Spleen (tissue), 11 donors: ENCODE data around the gene DNAJA3. TPM values are rescaled to one million over a fixed set of nuclear protein-coding genes. Genes with fewer than 3 reads are reported as not detected.
A peak's percentile ranks its signal among the peaks of the same experiment; 100 is the strongest.

ENCODE experiments used
- DNase-seq: peaks from one replicate; pipeline ENCODE4 v3.0.0-alpha.2; 2020
- H3K27ac ChIP-seq, 8 donors: fragments of 200-600 bp; sonication (generic) in 7 of 8; 1 replicate in 4 of 8; 2 replicates in 4 of 8; pipeline versions ENCODE4 v1.5.0 to v1.8.0; 2016 to 2021; ENCODE audit warnings: inconsistent platforms in 4 of 8, mild to moderate bottlenecking in 4 of 8, moderate library complexity in 1 of 8
- H3K27me3 ChIP-seq, 7 donors: fragments of 200-600 bp; sonication (generic) in 6 of 7; replicated peaks in 1 of 7; 1 replicate in 4 of 7; 2 replicates in 3 of 7; pipeline versions ENCODE4 v1.5.0 to v1.8.0; 2016 to 2021; ENCODE audit warnings: inconsistent platforms in 3 of 7, mild to moderate bottlenecking in 1 of 7
- H3K36me3 ChIP-seq, 6 donors: fragments of 200-600 bp; sonication (generic) in 5 of 6; 1 replicate in 4 of 6; 2 replicates in 2 of 6; pipeline versions ENCODE4 v1.5.0 to v1.8.0; 2016 to 2021; ENCODE audit warnings: inconsistent platforms in 2 of 6
- H3K4me1 ChIP-seq, 6 donors: fragments of 200-600 bp; sonication (generic) in 5 of 6; 1 replicate in 3 of 6; 2 replicates in 3 of 6; pipeline versions ENCODE4 v1.5.0 to v1.8.0; 2016 to 2021; ENCODE audit warnings: inconsistent platforms in 3 of 6
- H3K4me3 ChIP-seq, 8 donors: fragments of 200-600 bp; sonication (generic) in 7 of 8; 1 replicate in 4 of 8; 2 replicates in 4 of 8; pipeline versions ENCODE4 v1.5.0 to v1.8.0; 2016 to 2021; ENCODE audit warnings: inconsistent platforms in 4 of 8, mild to moderate bottlenecking in 4 of 8, moderate library complexity in 2 of 8
- H3K9me3 ChIP-seq, 8 donors: fragments of 200-600 bp; sonication (generic) in 7 of 8; 1 replicate in 4 of 8; 2 replicates in 4 of 8; pipeline versions ENCODE4 v1.5.0 to v1.8.0; 2016 to 2021; ENCODE audit warnings: inconsistent platforms in 4 of 8
- POLR2A ChIP-seq, 3 donors: fragments of 450-650 bp; IDR thresholded peaks; one replicate each; pipeline ENCODE4 v1.5.1; 2017; ENCODE audit warnings: antibody characterized with exemption in 3 of 3, mild to moderate bottlenecking in 1 of 3
- POLR2AphosphoS5 ChIP-seq, 3 donors: sonication (generic); formaldehyde crosslinking; IDR thresholded peaks; one replicate each; pipeline ENCODE4 v1.5.1; 2017; ENCODE audit warnings: antibody characterized with exemption in 3 of 3
- WGBS, 5 donors: extraction: QIAGEN DNeasy Blood & Tissue Kit in 3 of 5; methylation state at CpG; one replicate each; pipeline versions ENCODE4 v1.1.5 to v1.1.7; 2013 to 2018; 5-methylcytosine and 5-hydroxymethylcytosine counted together
- intact Hi-C: fragments of 100-400 bp; cut with DNase I; formaldehyde crosslinking; loops from one replicate; pipeline ENCODE4 v1.15.0; 2023; ENCODE audit warnings: low total_unique reads
- polyA plus RNA-seq, 3 donors: library from polyadenylated mRNA; stranded (reverse); fragments of 200-250 nt; gene quantifications; one replicate each; pipeline ENCODE4 v1.2.1, GENCODE V29; 2013
- total RNA-seq, 7 donors: library from RNA; depleted of rRNA in 3 of 7; stranded (reverse); fragments of >200 nt in 3 of 7; fragmentation: NEBNext Ultra II Directional in 4 of 7; extraction: Animal tissue kit (Norgen Biotek cat#: 25700) in 4 of 7; gene quantifications; one replicate each; pipeline versions ENCODE4 v1.1.0 to v1.2.1, GENCODE V29; 2016 to 2021
- TF ChIP-seq, protein P1 (sequence below), 11 experiments: fragments of 200-600 bp in 7 of 11; fragments of 450-650 bp in 4 of 11; sonication (generic) in 4 of 11; IDR thresholded peaks in 8 of 11; conservative IDR thresholded peaks in 3 of 11; 1 replicate in 7 of 11; 2 replicates in 4 of 11; pipeline versions ENCODE4 v1.4.0 to v1.8.0; 2016 to 2021; ENCODE audit warnings: antibody characterized with exemption in 11 of 11, inconsistent platforms in 4 of 11, mild to moderate bottlenecking in 1 of 11
- donor health status: healthy with polysubstance abuse.
- donor health status: DM: no; HTN: no; CAD: no; lungs with moderate emphysema.
- donor health status: DM: no; HTN: no; CAD: no.
- donor health status: Bipolar disorder and iron deficiency.
- donor health status: healthy.
- donor health status: DM: no; HTN: no; CAD: no.
- donor health status: DM: yes; HTN: yes; CAD: no.

Gene DNAJA3
- total and polyA plus RNA-seq, 10 donors, result 16.9 to 47.6 (median 35.3) TPM

DNA sequence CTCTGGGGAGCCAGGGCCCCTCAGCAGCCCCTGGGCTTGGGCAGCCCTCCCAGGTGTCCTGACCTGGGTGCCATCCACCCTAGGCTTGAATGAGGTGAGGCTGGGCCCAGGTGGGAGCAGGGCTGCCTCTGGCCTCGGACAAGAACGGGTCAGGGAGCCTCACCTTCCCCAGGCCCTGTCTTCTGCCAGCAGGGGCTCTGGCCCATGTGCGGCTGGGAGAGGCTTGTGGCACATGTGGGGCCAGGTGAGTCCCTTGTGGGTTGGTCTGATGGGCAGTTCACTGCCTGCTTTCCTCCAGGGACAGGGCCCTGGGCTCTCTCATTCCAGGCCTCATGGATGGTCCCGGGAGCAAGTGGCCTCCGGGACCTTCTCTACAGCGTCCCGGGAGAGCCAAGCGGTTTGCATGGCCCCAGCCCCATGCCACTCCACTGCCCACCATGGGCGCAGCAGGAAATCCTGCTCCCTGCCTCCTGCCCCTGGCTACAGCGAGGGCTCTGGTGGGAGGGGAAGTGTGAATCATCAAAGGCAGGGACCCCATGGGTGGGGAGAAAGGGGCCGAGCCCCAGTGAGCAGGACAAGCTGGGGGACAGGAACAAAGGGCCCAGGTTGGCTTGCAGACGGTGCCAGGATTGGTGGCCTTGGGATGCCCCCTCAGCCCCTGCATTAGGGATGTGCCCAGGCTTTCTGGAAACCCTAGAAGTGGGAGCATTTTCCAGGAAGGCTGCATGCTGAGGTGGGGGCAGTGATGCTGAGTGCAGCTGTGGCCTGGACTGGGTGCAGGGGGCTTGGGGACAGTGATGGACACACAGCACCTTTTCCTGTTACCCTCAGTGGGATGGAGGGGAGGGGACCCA, 41.9 kb upstream of the DNAJA3 start:
- Histone ChIP-seq H3K9me3 (no peaks in the 10 kb centered on the region), H3K27ac (peak overlapping the region in 4 of 8 donors; percentile 2 to 69 (median 26)), H3K27me3 (no peaks in the 10 kb centered on the region), H3K36me3 (peaks cover 0 to 100% (median 89%) of the 10 kb centered on the region in 6 donors), H3K4me3 (no peak overlapping the region), H3K4me1 (peaks cover 0 to 83% (median 26%) of the 10 kb centered on the region in 6 donors)
- intact Hi-C loops, result no loop called here
- TF ChIP-seq POLR2A (IDR thresholded peaks at IDR 0.05) (no peak), POLR2AphosphoS5 (IDR thresholded peaks at IDR 0.05) (peak in 1 of 3 donors; percentile 59)
- TF ChIP-seq, protein P1, sequence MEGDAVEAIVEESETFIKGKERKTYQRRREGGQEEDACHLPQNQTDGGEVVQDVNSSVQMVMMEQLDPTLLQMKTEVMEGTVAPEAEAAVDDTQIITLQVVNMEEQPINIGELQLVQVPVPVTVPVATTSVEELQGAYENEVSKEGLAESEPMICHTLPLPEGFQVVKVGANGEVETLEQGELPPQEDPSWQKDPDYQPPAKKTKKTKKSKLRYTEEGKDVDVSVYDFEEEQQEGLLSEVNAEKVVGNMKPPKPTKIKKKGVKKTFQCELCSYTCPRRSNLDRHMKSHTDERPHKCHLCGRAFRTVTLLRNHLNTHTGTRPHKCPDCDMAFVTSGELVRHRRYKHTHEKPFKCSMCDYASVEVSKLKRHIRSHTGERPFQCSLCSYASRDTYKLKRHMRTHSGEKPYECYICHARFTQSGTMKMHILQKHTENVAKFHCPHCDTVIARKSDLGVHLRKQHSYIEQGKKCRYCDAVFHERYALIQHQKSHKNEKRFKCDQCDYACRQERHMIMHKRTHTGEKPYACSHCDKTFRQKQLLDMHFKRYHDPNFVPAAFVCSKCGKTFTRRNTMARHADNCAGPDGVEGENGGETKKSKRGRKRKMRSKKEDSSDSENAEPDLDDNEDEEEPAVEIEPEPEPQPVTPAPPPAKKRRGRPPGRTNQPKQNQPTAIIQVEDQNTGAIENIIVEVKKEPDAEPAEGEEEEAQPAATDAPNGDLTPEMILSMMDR (IDR thresholded peaks at IDR 0.05 in 8 of 11, conservative IDR thresholded peaks at IDR 0.05 in 3 of 11), result no peak
- DNase-seq, result no peak
- 75 to 88% (median 80%) methylated on average over 10 to 12 of the region's 12 CpGs for WGBS, 5 donors

DNA sequence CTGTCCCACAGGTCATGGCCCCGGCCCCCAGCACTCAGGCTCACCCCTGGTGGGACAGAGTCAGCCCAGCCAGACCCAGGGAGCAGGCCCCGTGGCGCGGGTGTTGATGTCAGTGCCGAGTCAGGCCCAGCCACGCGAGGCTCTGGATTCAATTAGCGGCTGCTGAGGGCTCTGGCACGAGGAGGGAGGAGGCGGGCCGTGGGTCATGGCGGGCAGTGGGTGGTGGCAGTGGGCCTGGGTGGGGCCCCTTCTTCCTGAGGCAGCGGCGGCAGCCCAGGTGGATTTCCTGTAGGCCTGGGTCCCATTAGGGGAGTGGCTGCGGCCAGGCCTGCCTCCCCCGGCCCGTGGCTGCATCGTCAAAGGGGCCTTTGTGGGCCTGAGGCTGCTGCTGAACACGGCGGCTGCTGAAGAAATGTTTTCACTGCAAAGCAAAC, 41.1 kb upstream of the DNAJA3 start:
- H3K27ac ChIP-seq, result peak overlapping the region in 3 of 8 donors; percentile 24 to 69 (median 28)
- 70 to 81% (median 71%) methylated on average over 8 to 20 of the region's 20 CpGs for WGBS, 5 donors
- peaks cover 0 to 100% (median 89%) of the 10 kb centered on the region in 6 donors for H3K36me3 ChIP-seq
- DNase-seq, result no peak
- no peaks in the 10 kb centered on the region for H3K27me3 ChIP-seq
- TF ChIP-seq, protein P1 (IDR thresholded peaks at IDR 0.05 in 8 of 11, conservative IDR thresholded peaks at IDR 0.05 in 3 of 11), result no peak
- TF ChIP-seq POLR2AphosphoS5 (IDR thresholded peaks at IDR 0.05) (no peak), POLR2A (IDR thresholded peaks at IDR 0.05) (no peak)
- no peak overlapping the region for H3K4me3 ChIP-seq
- H3K9me3 ChIP-seq, result no peaks in the 10 kb centered on the region
- intact Hi-C loops, result no loop called here
- peaks cover 0 to 83% (median 28%) of the 10 kb centered on the region in 6 donors for H3K4me1 ChIP-seq

DNA sequence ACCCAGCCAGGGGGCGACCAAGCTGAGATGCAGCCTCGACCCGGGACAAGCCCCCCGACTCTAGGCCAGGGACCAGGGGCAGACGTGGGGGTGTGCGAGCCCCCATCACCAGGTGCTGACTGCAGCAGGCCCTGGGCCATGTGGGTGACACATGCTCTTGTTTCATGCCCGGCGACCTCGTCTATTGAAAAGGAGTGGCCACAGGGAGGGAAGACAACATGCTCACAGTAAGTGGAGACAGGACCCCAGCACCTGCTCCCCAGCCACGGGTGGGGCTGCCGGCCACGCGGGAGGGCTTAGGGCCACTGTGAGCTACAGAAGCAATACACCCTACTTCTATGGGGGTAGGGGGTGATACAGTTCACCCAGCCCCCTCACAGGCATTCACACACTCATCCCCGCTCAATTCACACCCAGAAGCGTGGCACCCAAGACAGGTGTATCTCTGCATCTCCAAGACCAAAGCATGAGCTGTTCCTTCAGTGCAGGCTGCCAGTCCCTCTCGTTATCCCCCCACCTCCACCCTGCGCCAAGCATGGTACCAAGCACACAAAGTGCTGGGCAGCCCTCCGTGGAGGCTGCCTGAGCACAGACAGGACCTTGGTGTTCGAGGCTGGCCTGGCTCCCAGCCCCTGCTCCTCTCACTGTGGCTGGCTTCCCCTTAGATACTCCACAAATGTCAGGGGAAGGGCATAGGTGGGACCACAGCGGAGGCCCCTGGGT, 40.4 kb upstream of the DNAJA3 start:
- TF ChIP-seq POLR2AphosphoS5 (IDR thresholded peaks at IDR 0.05) (peak in 1 of 3 donors; percentile 33), POLR2A (IDR thresholded peaks at IDR 0.05) (no peak)
- TF ChIP-seq, protein P1 (IDR thresholded peaks at IDR 0.05 in 8 of 11, conservative IDR thresholded peaks at IDR 0.05 in 3 of 11), result no peak
- H3K27me3 ChIP-seq, result no peaks in the 10 kb centered on the region
- peaks cover 4 to 100% (median 92%) of the 10 kb centered on the region in 6 donors for H3K36me3 ChIP-seq
- no peaks in the 10 kb centered on the region for H3K9me3 ChIP-seq
- DNase-seq, result no peak
- H3K4me3 ChIP-seq, result no peak overlapping the region
- intact Hi-C loops, result no loop called here
- peaks cover 0 to 85% (median 33%) of the 10 kb centered on the region in 6 donors for H3K4me1 ChIP-seq
- WGBS, 5 donors, result 86 to 94% (median 87%) methylated on average over 17 to 20 of the region's 20 CpGs
- H3K27ac ChIP-seq, result peak overlapping the region in 5 of 8 donors; percentile 47 to 76 (median 65)
